ENCODE data around the gene CTDSPL. TPM values are rescaled to one million over a fixed set of nuclear protein-coding genes. Genes with fewer than 3 reads are reported as not detected.
A peak's percentile ranks its signal among the peaks of the same experiment; 100 is the strongest.

The CTDSPL gene
- total RNA-seq, 1 experiment from 2014 or later, result 6.1 TPM

GRCh38 chr3:37847689-37848088 is 14.0 kb upstream of the CTDSPL start:
- Histone ChIP-seq H3K4me1 (ENCODE audit: insufficient read depth, low read length) (no peaks in the 10 kb centered on the region), H3K9me3 (ENCODE audit: low read length) (no peaks in the 10 kb centered on the region), H3K36me3 (ENCODE audit: low read depth, low read length) (no peaks in the 10 kb centered on the region), H2AFZ (ENCODE audit: low read length) (no peak overlapping the region), H3K27me3 (ENCODE audit: low read length) (peaks cover 9% of the 10 kb centered on the region; the same call in 1 of the 2 replicates), H3K4me2 (ENCODE audit: low read length) (no peak overlapping the region), H3K4me3 (ENCODE audit: low read length) (no peak overlapping the region), H3K79me2 (ENCODE audit: low read length) (no peaks in the 10 kb centered on the region), H3F3A (ENCODE audit: low read length, unreplicated experiment) (no peaks in the 10 kb centered on the region), H3K9ac (ENCODE audit: low read length) (no peak overlapping the region), H4K20me1 (ENCODE audit: low read length) (no peaks in the 10 kb centered on the region), H3K9me2 (replicated peaks; ENCODE audit: low read length) (no peaks in the 10 kb centered on the region), H3K27ac (ENCODE audit: low read length) (no peak overlapping the region)
- ATAC-seq (no peak), DNase-seq (no peak)
- no TSS peak for BruUV-seq (replicated peaks)
- ChIA-PET POLR2A (ENCODE audit: unreplicated experiment) (no interaction called here), CTCF (no interaction called here)
- TF ChIP-seq CTCF (conservative IDR thresholded peaks at IDR 0.05; ENCODE audit: low read depth, low read length) (no peak), EZH2 (IDR thresholded peaks at IDR 0.05; ENCODE audit: low read length, unreplicated experiment) (no peak), EZH2phosphoT487 (IDR thresholded peaks at IDR 0.05; ENCODE audit: borderline replicate concordance, low read length) (no peak)
- intact Hi-C loops (cut with micrococcal nuclease), result no loop called here

- no peak for TF ChIP-seq CTCF (conservative IDR thresholded peaks at IDR 0.05; ENCODE audit: low read depth, low read length)
- TF ChIP-seq EZH2 (IDR thresholded peaks at IDR 0.05; ENCODE audit: low read length, unreplicated experiment), result no peak
- TF ChIP-seq EZH2phosphoT487 (IDR thresholded peaks at IDR 0.05; ENCODE audit: borderline replicate concordance, low read length), result no peak
- peaks cover 9% of the 10 kb centered on the region; the same call in 1 of the 2 replicates for H3K27me3 ChIP-seq (ENCODE audit: low read length)
- ATAC-seq (no peak), DNase-seq (no peak)
- H3K4me2 ChIP-seq (ENCODE audit: low read length), result no peak overlapping the region
- H3K4me3 ChIP-seq (ENCODE audit: low read length), result no peak overlapping the region
- no peaks in the 10 kb centered on the region for H3K9me2 ChIP-seq (replicated peaks; ENCODE audit: low read length)
- no peaks in the 10 kb centered on the region for H3K36me3 ChIP-seq (ENCODE audit: low read depth, low read length)
- intact Hi-C loops (cut with micrococcal nuclease), result no loop called here
- BruUV-seq (replicated peaks), result no TSS peak
- ChIA-PET CTCF (no interaction called here), POLR2A (ENCODE audit: unreplicated experiment) (no interaction called here)
- no peaks in the 10 kb centered on the region for H4K20me1 ChIP-seq (ENCODE audit: low read length)
- no peak overlapping the region for H2AFZ ChIP-seq (ENCODE audit: low read length)
- H3K79me2 ChIP-seq (ENCODE audit: low read length), result no peaks in the 10 kb centered on the region
- no peak overlapping the region for H3K9ac ChIP-seq (ENCODE audit: low read length)
- H3K4me1 ChIP-seq (ENCODE audit: insufficient read depth, low read length), result no peaks in the 10 kb centered on the region
- no peaks in the 10 kb centered on the region for H3F3A ChIP-seq (ENCODE audit: low read length, unreplicated experiment)
- H3K27ac ChIP-seq (ENCODE audit: low read length), result no peak overlapping the region
- H3K9me3 ChIP-seq (ENCODE audit: low read length), result no peaks in the 10 kb centered on the region
These were observed 12.3 kb upstream of the CTDSPL start for GRCh38 chr3:37849146-37849923.

- ChIA-PET POLR2A (ENCODE audit: unreplicated experiment) (no interaction called here), CTCF (interaction anchor here (1.1 kb wide), 1 partner anchor 122 kb away, joined by 3 read pairs; no protein-coding TSS in a partner anchor)
- Histone ChIP-seq H3K27ac (ENCODE audit: low read length) (no peak overlapping the region), H2AFZ (ENCODE audit: low read length) (no peak overlapping the region), H3K79me2 (ENCODE audit: low read length) (no peaks in the 10 kb centered on the region), H3K9me3 (ENCODE audit: low read length) (no peaks in the 10 kb centered on the region), H3F3A (ENCODE audit: low read length, unreplicated experiment) (no peaks in the 10 kb centered on the region), H4K20me1 (ENCODE audit: low read length) (no peaks in the 10 kb centered on the region), H3K4me3 (ENCODE audit: low read length) (no peak overlapping the region), H3K4me2 (ENCODE audit: low read length) (no peak overlapping the region), H3K36me3 (ENCODE audit: low read depth, low read length) (no peaks in the 10 kb centered on the region), H3K9me2 (replicated peaks; ENCODE audit: low read length) (no peaks in the 10 kb centered on the region), H3K4me1 (ENCODE audit: insufficient read depth, low read length) (no peaks in the 10 kb centered on the region), H3K9ac (ENCODE audit: low read length) (no peak overlapping the region), H3K27me3 (ENCODE audit: low read length) (peaks cover 7% of the 10 kb centered on the region; the same call in 1 of the 2 replicates)
- no peak for TF ChIP-seq EZH2 (IDR thresholded peaks at IDR 0.05; ENCODE audit: low read length, unreplicated experiment)
- TF ChIP-seq CTCF (conservative IDR thresholded peaks at IDR 0.05; ENCODE audit: low read depth, low read length), result no peak
- no peak for ATAC-seq
- intact Hi-C loops (cut with micrococcal nuclease), result no loop called here
- no TSS peak for BruUV-seq (replicated peaks)
- DNase-seq, result peak; percentile 59
These were observed 9.6 kb upstream of the CTDSPL start for GRCh38 chr3:37852097-37852496.
